ENCODE results near the gene UBE2E2. TPM values are rescaled to one million over a fixed set of nuclear protein-coding genes. Genes with fewer than 3 reads are reported as not detected.

Gene UBE2E2
- polyA plus RNA-seq, 1 donor (not counting 4 experiments of a cell fraction or from before 2014, with no cell fraction given) = 63.2 TPM

GRCh38 chr3:23439080-23439479 lies 236.0 kb downstream of the UBE2E2 start:
- dilution Hi-C loops (cut with MboI; ENCODE audit: extremely low pct_ligation_motif_present, low sequenced_read_pairs) = no loop called here
- TF ChIP-seq EZH2 (IDR thresholded peaks at IDR 0.05; ENCODE audit: low read length) = no peak
- TF ChIP-seq, protein P1, sequence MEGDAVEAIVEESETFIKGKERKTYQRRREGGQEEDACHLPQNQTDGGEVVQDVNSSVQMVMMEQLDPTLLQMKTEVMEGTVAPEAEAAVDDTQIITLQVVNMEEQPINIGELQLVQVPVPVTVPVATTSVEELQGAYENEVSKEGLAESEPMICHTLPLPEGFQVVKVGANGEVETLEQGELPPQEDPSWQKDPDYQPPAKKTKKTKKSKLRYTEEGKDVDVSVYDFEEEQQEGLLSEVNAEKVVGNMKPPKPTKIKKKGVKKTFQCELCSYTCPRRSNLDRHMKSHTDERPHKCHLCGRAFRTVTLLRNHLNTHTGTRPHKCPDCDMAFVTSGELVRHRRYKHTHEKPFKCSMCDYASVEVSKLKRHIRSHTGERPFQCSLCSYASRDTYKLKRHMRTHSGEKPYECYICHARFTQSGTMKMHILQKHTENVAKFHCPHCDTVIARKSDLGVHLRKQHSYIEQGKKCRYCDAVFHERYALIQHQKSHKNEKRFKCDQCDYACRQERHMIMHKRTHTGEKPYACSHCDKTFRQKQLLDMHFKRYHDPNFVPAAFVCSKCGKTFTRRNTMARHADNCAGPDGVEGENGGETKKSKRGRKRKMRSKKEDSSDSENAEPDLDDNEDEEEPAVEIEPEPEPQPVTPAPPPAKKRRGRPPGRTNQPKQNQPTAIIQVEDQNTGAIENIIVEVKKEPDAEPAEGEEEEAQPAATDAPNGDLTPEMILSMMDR (optimal IDR thresholded peaks at IDR 0.05 in 1 of 3, IDR thresholded peaks at IDR 0.05 in 1 of 3, conservative IDR thresholded peaks at IDR 0.05 in 1 of 3; ENCODE audit: extremely low read depth in 1 of 3, insufficient read depth in 2 of 3, low read length in 3 of 3) = no peak

DNA sequence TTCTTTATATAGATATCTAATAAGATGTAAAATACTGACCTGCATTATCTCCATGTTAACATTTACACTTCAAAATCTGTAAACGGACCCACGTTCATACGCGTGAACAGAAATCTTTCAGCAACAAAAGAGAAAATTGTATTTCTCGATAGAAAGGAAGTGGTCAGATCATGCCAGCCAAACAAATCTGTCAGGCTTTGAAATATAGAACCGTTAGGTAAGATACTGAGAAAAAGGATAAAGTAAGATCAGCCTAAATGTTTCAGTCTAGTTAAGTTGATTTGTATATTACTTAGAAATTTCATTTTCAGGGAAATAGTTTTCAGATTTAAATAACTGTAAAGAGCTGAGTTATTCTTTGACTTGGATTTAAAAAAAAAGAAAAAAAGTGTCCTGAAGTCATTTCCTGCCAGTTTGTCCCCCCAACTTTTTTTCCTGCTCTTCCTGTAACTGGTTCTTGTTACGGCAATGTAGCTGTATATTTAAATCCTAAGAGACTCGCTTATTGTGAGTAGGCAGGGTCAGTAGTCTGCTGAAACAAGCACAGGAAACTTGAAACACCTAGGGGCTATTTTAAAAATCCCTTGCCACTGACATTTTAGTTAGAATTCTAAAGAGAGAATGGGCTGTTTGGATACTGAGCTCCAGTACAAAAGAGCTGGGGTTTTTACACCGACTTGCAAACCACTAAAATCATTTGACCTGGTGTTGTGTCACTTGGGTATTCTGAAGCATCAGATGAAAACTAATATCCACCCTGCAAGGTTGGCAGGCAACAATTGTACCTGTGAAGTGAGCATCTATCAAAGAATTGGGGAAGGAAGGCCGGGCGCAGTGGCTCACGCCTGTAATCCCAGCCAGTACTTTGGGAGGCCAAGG lies 237.5 kb downstream of the UBE2E2 start:
- TF ChIP-seq, protein P1 (optimal IDR thresholded peaks at IDR 0.05 in 1 of 3, IDR thresholded peaks at IDR 0.05 in 1 of 3, conservative IDR thresholded peaks at IDR 0.05 in 1 of 3; ENCODE audit: extremely low read depth in 1 of 3, insufficient read depth in 2 of 3, low read length in 3 of 3) = no peak
- TF ChIP-seq EZH2 (IDR thresholded peaks at IDR 0.05; ENCODE audit: low read length) = no peak
- Histone ChIP-seq H3K27me3 (ENCODE audit: control insufficient read depth, extremely low read depth, insufficient read depth, low read length) (no peaks in the 10 kb centered on the region), H2AFZ (ENCODE audit: control insufficient read depth, low read length) (no peak overlapping the region), H3K9ac (ENCODE audit: control insufficient read depth, extremely low read depth, insufficient read depth, low read length) (no peak overlapping the region), H3K4me3 (ENCODE audit: control insufficient read depth in 2 of 3, extremely low read depth in 1 of 3, insufficient read depth in 2 of 3, low read depth in 1 of 3, low read length in 3 of 3) (no peak overlapping the region), H3K36me3 (ENCODE audit: control insufficient read depth in 2 of 2, extremely low read depth in 1 of 2, insufficient read depth in 2 of 2, low read length in 2 of 2) (no peaks in the 10 kb centered on the region), H3K27ac (ENCODE audit: control insufficient read depth, insufficient read depth, low read length) (no peak overlapping the region), H3K9me3 (ENCODE audit: control insufficient read depth, low read depth, low read length) (no peaks in the 10 kb centered on the region), H4K20me1 (ENCODE audit: control insufficient read depth, extremely low read depth, insufficient read depth, low read length) (peaks cover 2% of the 10 kb centered on the region), H3K4me2 (ENCODE audit: control insufficient read depth, extremely low read depth, insufficient read depth, low read depth, low read length) (no peak overlapping the region), H3K9me1 (ENCODE audit: control insufficient read depth, extremely low read depth, insufficient read depth, low read length) (no peaks in the 10 kb centered on the region), H3K79me2 (ENCODE audit: control insufficient read depth, insufficient read depth, low read length) (no peaks in the 10 kb centered on the region), H3K4me1 (ENCODE audit: control insufficient read depth, extremely low read depth, insufficient read depth, low read length) (no peaks in the 10 kb centered on the region)
- dilution Hi-C loops (cut with MboI; ENCODE audit: extremely low pct_ligation_motif_present, low sequenced_read_pairs) = no loop called here
- FAIRE-seq (no peak), DNase-seq (ENCODE audit: low read depth, low spot score) (no peak)

More at GRCh38 chr3:23439080-23439479, 236.0 kb downstream of the UBE2E2 start:
- Histone ChIP-seq H3K4me2 (ENCODE audit: control insufficient read depth, extremely low read depth, insufficient read depth, low read depth, low read length) (no peak overlapping the region), H3K9ac (ENCODE audit: control insufficient read depth, extremely low read depth, insufficient read depth, low read length) (no peak overlapping the region), H3K4me1 (ENCODE audit: control insufficient read depth, extremely low read depth, insufficient read depth, low read length) (no peaks in the 10 kb centered on the region), H3K36me3 (ENCODE audit: control insufficient read depth in 2 of 2, extremely low read depth in 1 of 2, insufficient read depth in 2 of 2, low read length in 2 of 2) (no peaks in the 10 kb centered on the region), H3K9me3 (ENCODE audit: control insufficient read depth, low read depth, low read length) (no peaks in the 10 kb centered on the region), H2AFZ (ENCODE audit: control insufficient read depth, low read length) (no peak overlapping the region), H3K27ac (ENCODE audit: control insufficient read depth, insufficient read depth, low read length) (no peak overlapping the region), H3K9me1 (ENCODE audit: control insufficient read depth, extremely low read depth, insufficient read depth, low read length) (no peaks in the 10 kb centered on the region), H3K27me3 (ENCODE audit: control insufficient read depth, extremely low read depth, insufficient read depth, low read length) (no peaks in the 10 kb centered on the region), H3K4me3 (ENCODE audit: control insufficient read depth in 2 of 3, extremely low read depth in 1 of 3, insufficient read depth in 2 of 3, low read depth in 1 of 3, low read length in 3 of 3) (no peak overlapping the region), H3K79me2 (ENCODE audit: control insufficient read depth, insufficient read depth, low read length) (no peaks in the 10 kb centered on the region), H4K20me1 (ENCODE audit: control insufficient read depth, extremely low read depth, insufficient read depth, low read length) (peaks cover 2% of the 10 kb centered on the region)
- no peak for FAIRE-seq
- DNase-seq (ENCODE audit: low read depth, low spot score) = no peak

Measured in keratinocyte (primary cell).